GM23338 (cell line): Measurements from ENCODE around the gene PA2G4. TPM values are rescaled to one million over a fixed set of nuclear protein-coding genes. Genes with fewer than 3 reads are reported as not detected.

Experiments
- ATAC-seq: fragments of 200-7000 bp; cut with Tn5 transposase; 3 replicates; pipeline ENCODE4 v1.9.1; 2020
- DNase-seq: peaks from one replicate; pipeline ENCODE4 v3.0.0-alpha.2; 2015; ENCODE audit warnings: low spot score
- H2AFZ ChIP-seq: fragments of 200-600 bp; sonication (generic); 2 replicates; pipeline ENCODE4 v1.8.0; 2016; ENCODE audit warnings: antibody characterized with exemption, mild to moderate bottlenecking, moderate library complexity
- H3F3A ChIP-seq: fragments of 200-600 bp; sonication (generic); replicated peaks from 2 replicates; pipeline ENCODE4 v1.8.0; 2017; ENCODE audit warnings: antibody characterized with exemption, mixed run types, low read depth
- H3K27ac ChIP-seq: fragments of 200-600 bp; sonication (generic); 2 replicates; pipeline ENCODE4 v1.6.1; 2016; ENCODE audit warnings: low read depth
- H3K27me3 ChIP-seq: fragments of 200-600 bp; sonication (generic); 2 replicates; pipeline ENCODE4 v1.8.0; 2016; ENCODE audit warnings: mild to moderate bottlenecking, mixed run types, moderate library complexity; ENCODE audit not compliant: insufficient read depth
- H3K36me3 ChIP-seq: fragments of 200-600 bp; sonication (generic); 2 replicates; pipeline ENCODE4 v1.8.0; 2016; ENCODE audit warnings: mild to moderate bottlenecking; ENCODE audit not compliant: insufficient read depth
- H3K4me1 ChIP-seq: fragments of 200-600 bp; sonication (generic); 2 replicates; pipeline ENCODE4 v1.8.0; 2016; ENCODE audit warnings: mild to moderate bottlenecking, moderate library complexity; ENCODE audit not compliant: insufficient read depth
- H3K4me2 ChIP-seq: fragments of 200-600 bp; sonication (generic); 2 replicates; pipeline ENCODE4 v1.7.1; 2017; ENCODE audit warnings: mixed run types
- H3K4me3 ChIP-seq: fragments of 200-600 bp; sonication (generic); 2 replicates; pipeline ENCODE4 v1.6.1; 2016; ENCODE audit warnings: mixed run types
- H3K79me2 ChIP-seq: fragments of 200-600 bp; sonication (generic); replicated peaks from 2 replicates; pipeline ENCODE4 v1.8.0; 2017; ENCODE audit warnings: mild to moderate bottlenecking; ENCODE audit not compliant: insufficient read depth
- H3K9me2 ChIP-seq: fragments of 200-600 bp; sonication (generic); 2 replicates; pipeline ENCODE4 v1.8.0; 2017; ENCODE audit not compliant: insufficient read depth
- H4K20me1 ChIP-seq: fragments of 200-600 bp; sonication (generic); replicated peaks from 2 replicates; pipeline ENCODE4 v1.8.0; 2017; ENCODE audit warnings: mild to moderate bottlenecking; ENCODE audit not compliant: insufficient read depth
- H3K27ac Mint-ChIP-seq: 2 replicates; pipeline ENCODE4 v1.8.0; 2020; ENCODE audit warnings: inconsistent platforms, mild to moderate bottlenecking, moderate library complexity, mixed read lengths
- H3K27me3 Mint-ChIP-seq: 3 replicates; pipeline ENCODE4 v1.8.0; 2022; ENCODE audit warnings: low read depth, mild to moderate bottlenecking, moderate library complexity, mixed read lengths, inconsistent platforms; ENCODE audit not compliant: insufficient read depth, poor library complexity
- H3K36me3 Mint-ChIP-seq: 3 replicates; pipeline ENCODE4 v1.8.0; 2021; ENCODE audit warnings: low read depth, mild to moderate bottlenecking, inconsistent platforms, moderate library complexity, mixed read lengths
- H3K4me1 Mint-ChIP-seq: 3 replicates; pipeline ENCODE4 v1.8.0; 2020; ENCODE audit warnings: mild to moderate bottlenecking, inconsistent platforms, mixed read lengths
- H3K4me3 Mint-ChIP-seq: 3 replicates; pipeline ENCODE4 v1.8.0; 2021; ENCODE audit warnings: moderate library complexity, mild to moderate bottlenecking, inconsistent platforms, mixed read lengths
- H3K9me3 Mint-ChIP-seq: 3 replicates; pipeline ENCODE4 v1.8.0; 2020; ENCODE audit warnings: moderate library complexity, mild to moderate bottlenecking, inconsistent platforms, mixed read lengths
- CREB1 ChIP-seq: fragments of 250-450 bp; sonication (Bioruptor Pico); IDR thresholded peaks from 2 replicates; pipeline ENCODE4 v1.5.0; 2020; ENCODE audit warnings: low read depth, mild to moderate bottlenecking, moderate library complexity
- EZH2 ChIP-seq: fragments of 200-600 bp; sonication (generic); IDR thresholded peaks from one replicate; pipeline ENCODE4 v1.8.0; 2017; ENCODE audit warnings: antibody characterized with exemption, mild to moderate bottlenecking, low read depth; ENCODE audit not compliant: unreplicated experiment
- JUNB ChIP-seq: IDR thresholded peaks from one replicate; pipeline ENCODE4 v1.6.1; 2016; ENCODE audit warnings: antibody characterized with exemption; ENCODE audit not compliant: unreplicated experiment
- NANOG ChIP-seq: IDR thresholded peaks from 2 replicates; pipeline ENCODE4 v1.6.1; 2016; ENCODE audit warnings: antibody characterized with exemption, borderline replicate concordance
- POLR2AphosphoS5 ChIP-seq: IDR thresholded peaks from 2 replicates; pipeline ENCODE4 v1.6.1; 2016; ENCODE audit warnings: antibody characterized with exemption, low read depth
- STAT1 ChIP-seq: IDR thresholded peaks from one replicate; pipeline ENCODE4 v1.6.1; 2016; ENCODE audit warnings: antibody characterized with exemption; ENCODE audit not compliant: unreplicated experiment
- ZNF114 ChIP-seq: fragments of 250-450 bp; sonication (Bioruptor Pico); IDR thresholded peaks from 2 replicates; pipeline ENCODE4 v1.5.0; 2020; ENCODE audit warnings: mild to moderate bottlenecking, moderate library complexity
- ZNF331 ChIP-seq: fragments of 250-450 bp; sonication (Bioruptor Pico); IDR thresholded peaks from 2 replicates; pipeline ENCODE4 v1.5.0; 2020; ENCODE audit warnings: low read depth, mild to moderate bottlenecking, moderate library complexity
- polyA plus RNA-seq: library from polyadenylated mRNA; unstranded; fragments of >200 nt; fragmentation: Nextera tagmentation; extraction: Ambion mirVana; gene quantifications from 2 replicates; pipeline ENCODE4 v1.2.1, GENCODE V29; 2016
- total RNA-seq: library from RNA; depleted of rRNA; stranded (reverse); fragments of >200 nt; shearing (Covaris generic); gene quantifications from 2 replicates; pipeline ENCODE4 v1.2.3, GENCODE V29; 2014
- TF ChIP-seq, protein P1 (sequence below): fragments of 250-450 bp; sonication (Bioruptor Pico); IDR thresholded peaks from 2 replicates; pipeline ENCODE4 v1.5.0; 2020; ENCODE audit warnings: mild to moderate bottlenecking, moderate library complexity
- TF ChIP-seq, protein P2 (sequence below), 2 experiments: fragments of 200-600 bp in 1 of 2; sonication (generic) in 1 of 2; conservative IDR thresholded peaks; 2 replicates each; pipeline versions ENCODE4 v1.5.1 to v1.6.1; 2016 to 2017; ENCODE audit warnings: antibody characterized with exemption in 2 of 2, low read depth in 2 of 2, mild to moderate bottlenecking in 2 of 2, moderate library complexity in 1 of 2
- TF ChIP-seq, protein P3 (sequence below): IDR thresholded peaks from one replicate; pipeline ENCODE4 v1.6.1; 2018; ENCODE audit warnings: antibody characterized with exemption; ENCODE audit not compliant: unreplicated experiment

Gene PA2G4
- total and polyA plus RNA-seq, 2 experiments from 2014 or later: 237 to 373 TPM

DNA sequence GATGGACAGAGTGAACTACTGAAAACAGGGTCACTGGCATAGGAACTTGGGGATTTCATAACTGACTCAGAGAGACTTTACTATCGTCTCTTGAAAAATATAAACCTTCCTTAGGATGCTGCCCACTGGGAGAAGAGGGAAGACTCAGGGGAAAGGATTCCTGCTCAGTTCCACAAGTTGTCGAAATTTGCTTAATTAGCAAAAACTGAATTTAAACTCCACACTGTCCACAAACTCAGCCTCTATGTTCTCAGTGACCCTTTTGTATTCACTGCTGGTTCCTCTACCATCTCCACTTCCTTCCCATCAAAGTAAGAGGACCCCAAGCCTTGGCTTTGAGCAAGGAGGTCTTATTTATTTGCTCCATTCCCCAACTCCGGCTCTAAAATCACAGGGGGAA lies 40.9 kb downstream of the PA2G4 start (continued):
- TF ChIP-seq, protein P1, sequence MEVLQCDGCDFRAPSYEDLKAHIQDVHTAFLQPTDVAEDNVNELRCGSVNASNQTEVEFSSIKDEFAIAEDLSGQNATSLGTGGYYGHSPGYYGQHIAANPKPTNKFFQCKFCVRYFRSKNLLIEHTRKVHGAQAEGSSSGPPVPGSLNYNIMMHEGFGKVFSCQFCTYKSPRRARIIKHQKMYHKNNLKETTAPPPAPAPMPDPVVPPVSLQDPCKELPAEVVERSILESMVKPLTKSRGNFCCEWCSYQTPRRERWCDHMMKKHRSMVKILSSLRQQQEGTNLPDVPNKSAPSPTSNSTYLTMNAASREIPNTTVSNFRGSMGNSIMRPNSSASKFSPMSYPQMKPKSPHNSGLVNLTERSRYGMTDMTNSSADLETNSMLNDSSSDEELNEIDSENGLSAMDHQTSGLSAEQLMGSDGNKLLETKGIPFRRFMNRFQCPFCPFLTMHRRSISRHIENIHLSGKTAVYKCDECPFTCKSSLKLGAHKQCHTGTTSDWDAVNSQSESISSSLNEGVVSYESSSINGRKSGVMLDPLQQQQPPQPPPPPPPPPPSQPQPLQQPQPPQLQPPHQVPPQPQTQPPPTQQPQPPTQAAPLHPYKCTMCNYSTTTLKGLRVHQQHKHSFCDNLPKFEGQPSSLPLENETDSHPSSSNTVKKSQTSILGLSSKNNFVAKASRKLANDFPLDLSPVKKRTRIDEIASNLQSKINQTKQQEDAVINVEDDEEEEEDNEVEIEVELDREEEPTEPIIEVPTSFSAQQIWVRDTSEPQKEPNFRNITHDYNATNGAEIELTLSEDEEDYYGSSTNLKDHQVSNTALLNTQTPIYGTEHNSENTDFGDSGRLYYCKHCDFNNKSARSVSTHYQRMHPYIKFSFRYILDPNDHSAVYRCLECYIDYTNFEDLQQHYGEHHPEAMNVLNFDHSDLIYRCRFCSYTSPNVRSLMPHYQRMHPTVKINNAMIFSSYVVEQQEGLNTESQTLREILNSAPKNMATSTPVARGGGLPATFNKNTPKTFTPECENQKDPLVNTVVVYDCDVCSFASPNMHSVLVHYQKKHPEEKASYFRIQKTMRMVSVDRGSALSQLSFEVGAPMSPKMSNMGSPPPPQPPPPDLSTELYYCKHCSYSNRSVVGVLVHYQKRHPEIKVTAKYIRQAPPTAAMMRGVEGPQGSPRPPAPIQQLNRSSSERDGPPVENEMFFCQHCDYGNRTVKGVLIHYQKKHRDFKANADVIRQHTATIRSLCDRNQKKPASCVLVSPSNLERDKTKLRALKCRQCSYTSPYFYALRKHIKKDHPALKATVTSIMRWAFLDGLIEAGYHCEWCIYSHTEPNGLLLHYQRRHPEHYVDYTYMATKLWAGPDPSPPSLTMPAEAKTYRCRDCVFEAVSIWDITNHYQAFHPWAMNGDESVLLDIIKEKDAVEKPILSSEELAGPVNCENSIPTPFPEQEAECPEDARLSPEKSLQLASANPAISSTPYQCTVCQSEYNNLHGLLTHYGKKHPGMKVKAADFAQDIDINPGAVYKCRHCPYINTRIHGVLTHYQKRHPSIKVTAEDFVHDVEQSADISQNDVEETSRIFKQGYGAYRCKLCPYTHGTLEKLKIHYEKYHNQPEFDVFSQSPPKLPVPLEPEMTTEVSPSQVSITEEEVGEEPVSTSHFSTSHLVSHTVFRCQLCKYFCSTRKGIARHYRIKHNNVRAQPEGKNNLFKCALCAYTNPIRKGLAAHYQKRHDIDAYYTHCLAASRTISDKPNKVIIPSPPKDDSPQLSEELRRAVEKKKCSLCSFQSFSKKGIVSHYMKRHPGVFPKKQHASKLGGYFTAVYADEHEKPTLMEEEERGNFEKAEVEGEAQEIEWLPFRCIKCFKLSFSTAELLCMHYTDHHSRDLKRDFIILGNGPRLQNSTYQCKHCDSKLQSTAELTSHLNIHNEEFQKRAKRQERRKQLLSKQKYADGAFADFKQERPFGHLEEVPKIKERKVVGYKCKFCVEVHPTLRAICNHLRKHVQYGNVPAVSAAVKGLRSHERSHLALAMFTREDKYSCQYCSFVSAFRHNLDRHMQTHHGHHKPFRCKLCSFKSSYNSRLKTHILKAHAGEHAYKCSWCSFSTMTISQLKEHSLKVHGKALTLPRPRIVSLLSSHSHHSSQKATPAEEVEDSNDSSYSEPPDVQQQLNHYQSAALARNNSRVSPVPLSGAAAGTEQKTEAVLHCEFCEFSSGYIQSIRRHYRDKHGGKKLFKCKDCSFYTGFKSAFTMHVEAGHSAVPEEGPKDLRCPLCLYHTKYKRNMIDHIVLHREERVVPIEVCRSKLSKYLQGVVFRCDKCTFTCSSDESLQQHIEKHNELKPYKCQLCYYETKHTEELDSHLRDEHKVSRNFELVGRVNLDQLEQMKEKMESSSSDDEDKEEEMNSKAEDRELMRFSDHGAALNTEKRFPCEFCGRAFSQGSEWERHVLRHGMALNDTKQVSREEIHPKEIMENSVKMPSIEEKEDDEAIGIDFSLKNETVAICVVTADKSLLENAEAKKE (CRISPR knock-in tag): no peak
- TF ChIP-seq POLR2AphosphoS5: no peak

DNA sequence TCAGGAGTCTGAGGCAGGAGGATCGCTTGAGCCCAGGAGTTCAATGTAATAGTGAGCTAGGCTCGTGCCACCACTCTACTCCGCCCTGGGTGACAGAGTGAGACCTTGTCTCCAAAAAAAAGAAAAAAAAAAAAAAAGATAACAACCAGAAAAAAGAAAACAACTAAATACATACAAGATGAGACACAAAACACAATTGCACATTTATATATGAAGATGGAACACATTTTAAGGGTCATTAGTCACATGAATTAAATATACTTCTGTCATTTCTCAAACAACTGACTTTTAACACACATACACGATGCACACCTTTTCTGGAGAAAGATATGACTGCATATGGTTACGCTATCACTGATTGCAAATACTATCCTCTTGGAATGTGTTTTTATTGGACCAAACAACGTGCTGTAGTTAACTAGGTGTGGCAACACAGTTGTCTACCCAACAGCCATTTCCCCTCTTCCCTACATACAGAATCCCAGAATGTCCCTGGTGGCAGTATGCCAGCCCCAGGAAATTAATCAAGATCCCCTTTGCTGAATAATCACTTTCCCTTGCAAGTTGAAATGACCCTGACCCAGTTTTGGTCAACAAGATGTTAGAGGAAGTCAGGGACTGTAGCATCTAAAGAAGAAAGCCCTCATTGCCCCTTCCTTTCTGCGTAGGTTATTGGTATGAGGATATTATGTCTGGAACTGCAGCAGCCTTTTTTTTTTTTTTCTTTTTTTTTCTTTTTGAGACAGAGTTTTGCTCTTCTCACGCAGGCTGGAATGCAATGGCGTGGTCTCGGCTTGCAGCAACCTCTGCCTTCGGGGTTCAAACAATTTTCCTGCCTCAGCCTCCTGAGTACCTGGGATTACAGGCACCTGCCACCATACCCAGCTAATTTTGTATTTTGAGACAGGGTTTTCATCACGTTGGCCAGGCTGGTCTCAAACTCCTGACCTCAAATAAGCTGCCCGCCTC lies 42.4 kb downstream of the PA2G4 start:
- ATAC-seq: no peak
- Histone ChIP-seq H3K27me3 (no peaks in the 10 kb centered on the region), H3K4me1 (peaks cover 5% of the 10 kb centered on the region; the same call in 1 of the 2 replicates), H2AFZ (no peak overlapping the region), H3K27ac (no peak overlapping the region), H3K79me2 (no peaks in the 10 kb centered on the region), H3K9me2 (no peaks in the 10 kb centered on the region), H3F3A (peaks cover 17% of the 10 kb centered on the region), H3K4me2 (no peak overlapping the region), H3K36me3 (peaks cover 27% of the 10 kb centered on the region), H3K4me3 (no peak overlapping the region), H4K20me1 (no peaks in the 10 kb centered on the region; the same call in 1 of the 2 replicates)
- Mint-ChIP-seq H3K27ac (no peak overlapping the region), H3K4me1 (peaks cover 5% of the 10 kb centered on the region; the same call in 2 of the 3 replicates), H3K4me3 (no peak overlapping the region), H3K36me3 (peaks cover 42% of the 10 kb centered on the region), H3K27me3 (peaks cover 1% of the 10 kb centered on the region), H3K9me3 (no peaks in the 10 kb centered on the region)
- DNase-seq: no peak
- TF ChIP-seq ZNF114 (CRISPR knock-in tag): no peak
- TF ChIP-seq POLR2AphosphoS5: no peak
- TF ChIP-seq NANOG: no peak
- no peak for TF ChIP-seq STAT1
- TF ChIP-seq, protein P2, sequence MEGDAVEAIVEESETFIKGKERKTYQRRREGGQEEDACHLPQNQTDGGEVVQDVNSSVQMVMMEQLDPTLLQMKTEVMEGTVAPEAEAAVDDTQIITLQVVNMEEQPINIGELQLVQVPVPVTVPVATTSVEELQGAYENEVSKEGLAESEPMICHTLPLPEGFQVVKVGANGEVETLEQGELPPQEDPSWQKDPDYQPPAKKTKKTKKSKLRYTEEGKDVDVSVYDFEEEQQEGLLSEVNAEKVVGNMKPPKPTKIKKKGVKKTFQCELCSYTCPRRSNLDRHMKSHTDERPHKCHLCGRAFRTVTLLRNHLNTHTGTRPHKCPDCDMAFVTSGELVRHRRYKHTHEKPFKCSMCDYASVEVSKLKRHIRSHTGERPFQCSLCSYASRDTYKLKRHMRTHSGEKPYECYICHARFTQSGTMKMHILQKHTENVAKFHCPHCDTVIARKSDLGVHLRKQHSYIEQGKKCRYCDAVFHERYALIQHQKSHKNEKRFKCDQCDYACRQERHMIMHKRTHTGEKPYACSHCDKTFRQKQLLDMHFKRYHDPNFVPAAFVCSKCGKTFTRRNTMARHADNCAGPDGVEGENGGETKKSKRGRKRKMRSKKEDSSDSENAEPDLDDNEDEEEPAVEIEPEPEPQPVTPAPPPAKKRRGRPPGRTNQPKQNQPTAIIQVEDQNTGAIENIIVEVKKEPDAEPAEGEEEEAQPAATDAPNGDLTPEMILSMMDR (conservative IDR thresholded peaks at IDR 0.05; ENCODE audit: low read depth in 2 of 2): no peak
- no peak for TF ChIP-seq EZH2
- no peak for TF ChIP-seq CREB1 (CRISPR knock-in tag)
- no peak for TF ChIP-seq ZNF331
- TF ChIP-seq JUNB: no peak
- TF ChIP-seq, protein P3, sequence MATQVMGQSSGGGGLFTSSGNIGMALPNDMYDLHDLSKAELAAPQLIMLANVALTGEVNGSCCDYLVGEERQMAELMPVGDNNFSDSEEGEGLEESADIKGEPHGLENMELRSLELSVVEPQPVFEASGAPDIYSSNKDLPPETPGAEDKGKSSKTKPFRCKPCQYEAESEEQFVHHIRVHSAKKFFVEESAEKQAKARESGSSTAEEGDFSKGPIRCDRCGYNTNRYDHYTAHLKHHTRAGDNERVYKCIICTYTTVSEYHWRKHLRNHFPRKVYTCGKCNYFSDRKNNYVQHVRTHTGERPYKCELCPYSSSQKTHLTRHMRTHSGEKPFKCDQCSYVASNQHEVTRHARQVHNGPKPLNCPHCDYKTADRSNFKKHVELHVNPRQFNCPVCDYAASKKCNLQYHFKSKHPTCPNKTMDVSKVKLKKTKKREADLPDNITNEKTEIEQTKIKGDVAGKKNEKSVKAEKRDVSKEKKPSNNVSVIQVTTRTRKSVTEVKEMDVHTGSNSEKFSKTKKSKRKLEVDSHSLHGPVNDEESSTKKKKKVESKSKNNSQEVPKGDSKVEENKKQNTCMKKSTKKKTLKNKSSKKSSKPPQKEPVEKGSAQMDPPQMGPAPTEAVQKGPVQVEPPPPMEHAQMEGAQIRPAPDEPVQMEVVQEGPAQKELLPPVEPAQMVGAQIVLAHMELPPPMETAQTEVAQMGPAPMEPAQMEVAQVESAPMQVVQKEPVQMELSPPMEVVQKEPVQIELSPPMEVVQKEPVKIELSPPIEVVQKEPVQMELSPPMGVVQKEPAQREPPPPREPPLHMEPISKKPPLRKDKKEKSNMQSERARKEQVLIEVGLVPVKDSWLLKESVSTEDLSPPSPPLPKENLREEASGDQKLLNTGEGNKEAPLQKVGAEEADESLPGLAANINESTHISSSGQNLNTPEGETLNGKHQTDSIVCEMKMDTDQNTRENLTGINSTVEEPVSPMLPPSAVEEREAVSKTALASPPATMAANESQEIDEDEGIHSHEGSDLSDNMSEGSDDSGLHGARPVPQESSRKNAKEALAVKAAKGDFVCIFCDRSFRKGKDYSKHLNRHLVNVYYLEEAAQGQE: no peak
